OCI-LY7 (cell line): ENCODE results near the gene MISP.

Source experiments
- CTCF ChIP-seq: fragments of 200-600 bp; sonication (generic); conservative IDR thresholded peaks from 2 replicates; pipeline ENCODE4 v1.5.1; 2014; ENCODE audit warnings: mild to moderate bottlenecking, antibody characterized with exemption, low read length, moderate library complexity, mixed read lengths
- EZH2phosphoT487 ChIP-seq: fragments of 200-600 bp; sonication (generic); IDR thresholded peaks from 2 replicates; pipeline ENCODE4 v1.6.1; 2018; ENCODE audit warnings: low read depth, borderline replicate concordance, mild to moderate bottlenecking, mixed run types, antibody characterized with exemption, low read length, moderate library complexity, mixed read lengths

DNA sequence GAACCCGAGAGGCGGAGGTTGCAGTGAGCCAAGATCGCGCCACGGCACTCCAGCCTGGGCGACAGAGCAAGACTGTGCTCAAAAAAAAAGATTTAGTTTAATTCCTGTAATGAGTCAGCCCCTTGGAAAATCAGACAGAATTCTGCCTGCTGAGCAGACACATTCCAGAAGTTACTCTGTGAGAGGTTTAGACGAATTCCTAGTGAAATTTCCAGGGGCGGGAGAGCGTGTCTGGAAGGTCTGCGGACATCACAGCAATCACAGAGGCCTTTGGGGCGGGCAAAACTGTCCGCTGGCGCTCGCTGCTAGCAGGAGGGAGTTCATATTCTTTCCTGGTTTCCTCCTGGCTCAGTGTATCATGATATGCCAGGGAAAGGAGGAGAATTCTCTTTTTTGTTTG, 17.5 kb downstream of the MISP start:
- no peak for TF ChIP-seq CTCF
- no peak for TF ChIP-seq EZH2phosphoT487
